Prostate gland (tissue), 2 donors: Measurements from ENCODE around the gene TSR3. TPM values are rescaled to one million over a fixed set of nuclear protein-coding genes. Genes with fewer than 3 reads are reported as not detected.

Experiments
- DNase-seq: peaks from one replicate; pipeline ENCODE4 v3.0.0-alpha.2; 2019; ENCODE audit warnings: low spot score
- H3K27ac ChIP-seq, 2 donors: fragments of 200-600 bp; sonication (generic); 2 replicates each; pipeline ENCODE4 v1.5.1; 2017 to 2019
- H3K27me3 ChIP-seq: fragments of 200-600 bp; sonication (generic); replicated peaks from 2 replicates; pipeline ENCODE4 v1.5.1; 2019; ENCODE audit not compliant: insufficient read depth
- H3K36me3 ChIP-seq, 2 donors: fragments of 200-600 bp; sonication (generic); 1 replicate in 1 of 2; 2 replicates in 1 of 2; pipeline versions ENCODE4 v1.5.1 to v1.8.1; 2017 to 2019
- H3K4me1 ChIP-seq: fragments of 200-600 bp; sonication (generic); replicated peaks from 2 replicates; pipeline ENCODE4 v1.5.1; 2019
- H3K4me3 ChIP-seq, 2 donors: fragments of 200-600 bp; sonication (generic); 2 replicates each; pipeline ENCODE4 v1.5.1; 2017 to 2019
- H3K9me3 ChIP-seq: fragments of 200-600 bp; sonication (generic); 2 replicates; pipeline ENCODE4 v1.5.1; 2017
- POLR2A ChIP-seq: fragments of 450-650 bp; IDR thresholded peaks from one replicate; pipeline ENCODE4 v1.6.1; 2016; ENCODE audit warnings: antibody characterized with exemption, mild to moderate bottlenecking
- POLR2AphosphoS5 ChIP-seq: sonication (generic); formaldehyde crosslinking; IDR thresholded peaks from one replicate; pipeline ENCODE4 v1.6.1; 2017; ENCODE audit warnings: antibody characterized with exemption
- WGBS: methylation state at CpG from one replicate; pipeline ENCODE4 v1.1.5; 2018; 5-methylcytosine and 5-hydroxymethylcytosine counted together
- intact Hi-C: fragments of 100-400 bp; cut with DNase I; formaldehyde crosslinking; loops from one replicate; pipeline ENCODE4 v1.14.2; 2022
- total RNA-seq, 2 donors: library from RNA; depleted of rRNA; stranded (reverse); fragments of >200 nt; gene quantifications; one replicate each; pipeline ENCODE4 v1.1.0, GENCODE V29; 2016
- TF ChIP-seq, protein P1 (sequence below), 4 experiments: fragments of 200-600 bp in 2 of 4; fragments of 450-650 bp in 2 of 4; sonication (generic) in 2 of 4; IDR thresholded peaks; 1 replicate in 3 of 4; 2 replicates in 1 of 4; pipeline ENCODE4 v1.5.1; 2016 to 2019; ENCODE audit warnings: antibody characterized with exemption in 4 of 4, mild to moderate bottlenecking in 2 of 4, moderate library complexity in 2 of 4

The TSR3 gene
- total RNA-seq, 2 donors from 2014 or later = 108 to 148 TPM

DNA sequence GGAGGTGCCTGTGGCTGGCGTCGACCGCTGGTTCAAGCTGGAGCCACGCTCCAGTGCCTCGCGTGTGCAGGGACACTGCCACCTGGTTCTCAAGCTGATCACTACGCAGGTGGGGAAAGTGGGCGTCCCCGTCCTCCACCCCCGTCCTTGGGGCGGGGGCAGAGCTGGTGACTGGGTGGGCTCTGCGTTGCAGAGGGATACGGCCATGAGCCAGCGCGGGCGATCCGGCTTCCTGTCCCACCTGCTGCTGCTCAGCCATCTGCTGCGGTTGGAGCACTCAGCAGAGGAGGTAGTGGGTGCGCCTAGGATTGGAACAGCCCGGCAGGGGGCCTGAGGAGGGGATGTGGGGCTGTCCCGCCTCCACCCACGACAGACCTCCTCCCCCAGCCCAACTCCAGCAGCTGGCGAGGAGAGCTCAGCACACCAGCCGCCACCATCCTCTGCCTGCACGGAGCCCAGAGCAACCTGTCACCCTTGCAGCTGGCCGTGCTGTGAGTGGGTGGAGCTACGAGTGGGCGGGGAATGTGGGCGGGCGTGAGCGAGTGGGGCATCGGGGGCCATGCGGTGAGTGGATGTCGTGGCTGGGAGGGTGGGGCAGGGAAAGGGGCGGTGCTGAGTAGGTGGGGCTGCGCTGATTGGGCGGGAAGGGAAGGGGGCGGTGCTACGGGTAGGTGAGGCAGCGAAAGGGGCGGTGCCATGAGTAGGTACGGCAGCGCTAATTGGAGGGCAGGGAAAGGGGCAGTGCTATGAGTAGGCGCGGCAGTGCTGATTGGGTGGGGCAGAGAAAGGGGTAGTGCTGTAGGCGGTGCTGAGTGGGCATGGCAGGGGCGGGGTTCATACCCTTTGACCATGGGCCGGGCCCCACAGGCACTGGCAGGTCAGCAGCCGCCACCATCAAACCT, 8.9 kb downstream of the TSR3 start:
- no peaks in the 10 kb centered on the region for H3K27me3 ChIP-seq
- no peak overlapping the region for H3K27ac ChIP-seq
- intact Hi-C loops = no loop called here
- WGBS = 9% methylated on average over 40 of the region's 49 CpGs
- no peaks in the 10 kb centered on the region for H3K36me3 ChIP-seq
- H3K4me1 ChIP-seq = peaks cover 3% of the 10 kb centered on the region
- H3K4me3 ChIP-seq = peak overlapping the region in 1 of 2 donors; percentile 10
- DNase-seq = peak; percentile 97
- TF ChIP-seq POLR2A (no peak), POLR2AphosphoS5 (peak; percentile 50)
- TF ChIP-seq, protein P1, sequence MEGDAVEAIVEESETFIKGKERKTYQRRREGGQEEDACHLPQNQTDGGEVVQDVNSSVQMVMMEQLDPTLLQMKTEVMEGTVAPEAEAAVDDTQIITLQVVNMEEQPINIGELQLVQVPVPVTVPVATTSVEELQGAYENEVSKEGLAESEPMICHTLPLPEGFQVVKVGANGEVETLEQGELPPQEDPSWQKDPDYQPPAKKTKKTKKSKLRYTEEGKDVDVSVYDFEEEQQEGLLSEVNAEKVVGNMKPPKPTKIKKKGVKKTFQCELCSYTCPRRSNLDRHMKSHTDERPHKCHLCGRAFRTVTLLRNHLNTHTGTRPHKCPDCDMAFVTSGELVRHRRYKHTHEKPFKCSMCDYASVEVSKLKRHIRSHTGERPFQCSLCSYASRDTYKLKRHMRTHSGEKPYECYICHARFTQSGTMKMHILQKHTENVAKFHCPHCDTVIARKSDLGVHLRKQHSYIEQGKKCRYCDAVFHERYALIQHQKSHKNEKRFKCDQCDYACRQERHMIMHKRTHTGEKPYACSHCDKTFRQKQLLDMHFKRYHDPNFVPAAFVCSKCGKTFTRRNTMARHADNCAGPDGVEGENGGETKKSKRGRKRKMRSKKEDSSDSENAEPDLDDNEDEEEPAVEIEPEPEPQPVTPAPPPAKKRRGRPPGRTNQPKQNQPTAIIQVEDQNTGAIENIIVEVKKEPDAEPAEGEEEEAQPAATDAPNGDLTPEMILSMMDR (IDR thresholded peaks at IDR 0.05) = no peak
- no peaks in the 10 kb centered on the region for H3K9me3 ChIP-seq

- Histone ChIP-seq H3K4me3 (no peak overlapping the region), H3K9me3 (no peaks in the 10 kb centered on the region), H3K36me3 (no peaks in the 10 kb centered on the region), H3K27me3 (no peaks in the 10 kb centered on the region), H3K27ac (no peak overlapping the region), H3K4me1 (peaks cover 3% of the 10 kb centered on the region)
- 87% methylated on average over 30 of the region's 39 CpGs for WGBS
- TF ChIP-seq, protein P1 (IDR thresholded peaks at IDR 0.05) = no peak
- TF ChIP-seq POLR2AphosphoS5 (no peak), POLR2A (no peak)
- no peak for DNase-seq
- intact Hi-C loops = no loop called here
Observed at GRCh38 chr16:1341495-1342420, 9.9 kb downstream of the TSR3 start.

DNA sequence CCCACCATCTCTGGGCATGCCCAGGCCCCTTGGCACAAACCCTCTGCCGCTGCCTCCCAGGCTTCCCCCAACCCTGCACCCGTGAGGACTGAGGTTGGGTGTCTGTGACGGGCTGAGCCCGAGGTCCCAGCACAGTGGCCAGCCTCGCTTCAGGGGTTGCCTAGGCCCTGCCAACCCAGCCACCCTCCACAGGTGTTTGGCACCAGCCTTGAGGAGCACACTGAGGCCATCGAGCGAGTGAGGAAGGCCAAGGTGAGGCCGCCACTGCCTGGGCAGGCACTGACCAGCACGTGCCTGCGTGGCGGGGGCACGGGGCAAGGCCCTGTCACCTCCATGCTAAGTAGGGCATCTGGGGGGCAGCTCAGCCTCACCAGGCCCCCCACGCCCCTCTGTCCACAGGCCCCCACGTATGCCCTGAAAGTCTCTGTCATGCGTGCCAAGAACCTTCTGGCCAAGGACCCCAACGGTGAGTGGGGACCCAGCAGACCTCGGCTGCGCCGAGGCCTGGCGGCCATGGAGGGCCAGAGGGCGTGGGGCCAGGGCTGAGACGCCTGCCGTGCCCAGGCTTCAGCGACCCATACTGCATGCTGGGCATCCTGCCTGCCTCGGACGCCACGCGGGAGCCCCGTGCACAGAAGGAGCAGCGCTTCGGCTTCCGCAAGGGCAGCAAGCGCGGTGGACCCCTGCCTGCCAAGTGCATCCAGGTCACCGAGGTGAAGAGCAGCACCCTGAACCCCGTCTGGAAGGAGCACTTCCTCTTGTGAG, 10.8 kb downstream of the TSR3 start:
- WGBS = 90% methylated on average over 36 of the region's 36 CpGs
- DNase-seq = no peak
- intact Hi-C loops = no loop called here
- TF ChIP-seq, protein P1 (IDR thresholded peaks at IDR 0.05) = no peak
- TF ChIP-seq POLR2AphosphoS5 = no peak
- TF ChIP-seq POLR2A = no peak
- no peaks in the 10 kb centered on the region for H3K36me3 ChIP-seq
- H3K4me3 ChIP-seq = no peak overlapping the region
- peaks cover 3% of the 10 kb centered on the region for H3K4me1 ChIP-seq
- no peak overlapping the region for H3K27ac ChIP-seq
- no peaks in the 10 kb centered on the region for H3K9me3 ChIP-seq
- H3K27me3 ChIP-seq = no peaks in the 10 kb centered on the region

GRCh38 chr16:1338855-1339675, 12.6 kb downstream of the TSR3 start:
- no peak overlapping the region for H3K27ac ChIP-seq
- WGBS = 73% methylated on average over 31 of the region's 31 CpGs
- no peak for TF ChIP-seq POLR2A
- no peaks in the 10 kb centered on the region for H3K9me3 ChIP-seq
- H3K27me3 ChIP-seq = no peaks in the 10 kb centered on the region
- peaks cover 5% of the 10 kb centered on the region for H3K4me1 ChIP-seq
- H3K4me3 ChIP-seq = no peak overlapping the region
- intact Hi-C loops = no loop called here
- no peaks in the 10 kb centered on the region for H3K36me3 ChIP-seq
- DNase-seq = no peak
